Measurements from ENCODE around the gene HSF2BP.
A peak's percentile ranks its signal among the peaks of the same experiment; 100 is the strongest.
"Not testable (repeated sequence)": the region's sequence is repeated elsewhere in the genome, so short reads cannot be mapped to it uniquely, and the experiment has no call there.

Gene HSF2BP

GRCh38 chr21:43600642-43601402 is 58.5 kb downstream of the HSF2BP start:
- peak; percentile 88 for DNase-seq (ENCODE audit: low read depth)
- in situ Hi-C loops (cut with HindIII; ENCODE audit: low sequenced_read_pairs), result no loop called here
- H3K4me3 ChIP-seq (ENCODE audit: low read depth, low read length), result no peak overlapping the region
- no peak for TF ChIP-seq CTCF (IDR thresholded peaks at IDR 0.05; ENCODE audit: low read depth, low read length, missing control alignments)

GRCh38 chr21:43599728-43600127 is 59.6 kb downstream of the HSF2BP start:
- no peak for DNase-seq (ENCODE audit: low read depth)
- no peak overlapping the region for H3K4me3 ChIP-seq (ENCODE audit: low read depth, low read length)
- TF ChIP-seq CTCF (IDR thresholded peaks at IDR 0.05; ENCODE audit: low read depth, low read length, missing control alignments), result no peak
- in situ Hi-C loops (cut with HindIII; ENCODE audit: low sequenced_read_pairs), result no loop called here

- in situ Hi-C loops (cut with HindIII; ENCODE audit: low sequenced_read_pairs), result no loop called here
- no peak for TF ChIP-seq CTCF (IDR thresholded peaks at IDR 0.05; ENCODE audit: low read depth, low read length, missing control alignments)
- no peak for DNase-seq (ENCODE audit: low read depth)
- no peak overlapping the region for H3K4me3 ChIP-seq (ENCODE audit: low read depth, low read length)
Observed at GRCh38 chr21:43598416-43599120, 60.7 kb downstream of the HSF2BP start.

- no peak overlapping the region for H3K4me3 ChIP-seq (ENCODE audit: low read depth, low read length)
- in situ Hi-C loops (cut with HindIII; ENCODE audit: low sequenced_read_pairs), result no loop called here
- TF ChIP-seq CTCF (IDR thresholded peaks at IDR 0.05; ENCODE audit: low read depth, low read length, missing control alignments), result no peak
- no peak for DNase-seq (ENCODE audit: low read depth)
Observed at GRCh38 chr21:43597540-43598250, 61.6 kb downstream of the HSF2BP start.

GRCh38 chr21:43597052-43597451 is 62.2 kb downstream of the HSF2BP start:
- TF ChIP-seq CTCF (IDR thresholded peaks at IDR 0.05; ENCODE audit: low read depth, low read length, missing control alignments), result no peak
- in situ Hi-C loops (cut with HindIII; ENCODE audit: low sequenced_read_pairs), result no loop called here
- no peak overlapping the region for H3K4me3 ChIP-seq (ENCODE audit: low read depth, low read length)
- peak; percentile 44 for DNase-seq (ENCODE audit: low read depth)

GRCh38 chr21:43596616-43597015 is 62.7 kb downstream of the HSF2BP start:
- TF ChIP-seq CTCF (IDR thresholded peaks at IDR 0.05; ENCODE audit: low read depth, low read length, missing control alignments), result no peak
- DNase-seq (ENCODE audit: low read depth), result no peak
- in situ Hi-C loops (cut with HindIII; ENCODE audit: low sequenced_read_pairs), result no loop called here
- H3K4me3 ChIP-seq (ENCODE audit: low read depth, low read length), result no peak overlapping the region

GRCh38 chr21:43595769-43596168 is 63.5 kb downstream of the HSF2BP start:
- H3K4me3 ChIP-seq (ENCODE audit: low read depth, low read length); DNase-seq (ENCODE audit: low read depth); in situ Hi-C loops (cut with HindIII; ENCODE audit: low sequenced_read_pairs): not testable (repeated sequence)

Data from astrocyte of the cerebellum (primary cell).